ENCODE results near the gene SLC9C2.
"Not testable (repeated sequence)": the region's sequence is repeated elsewhere in the genome, so short reads cannot be mapped to it uniquely, and the experiment has no call there.

The SLC9C2 gene

GRCh38 chr1:173473599-173474011 lies 129.3 kb downstream of the SLC9C2 start:
- no peak for DNase-seq
- in situ Hi-C loops (cut with MboI; ENCODE audit: low pct_unique_long_range_greater_than_20kb, low sequenced_read_pairs), result no loop called here

- DNase-seq, result no peak
- in situ Hi-C loops (cut with MboI; ENCODE audit: low pct_unique_long_range_greater_than_20kb, low sequenced_read_pairs), result no loop called here
These were observed 132.3 kb downstream of the SLC9C2 start for GRCh38 chr1:173470608-173471007.

GRCh38 chr1:173469656-173470055 lies 133.2 kb downstream of the SLC9C2 start:
- DNase-seq, result no peak
- in situ Hi-C loops (cut with MboI; ENCODE audit: low pct_unique_long_range_greater_than_20kb, low sequenced_read_pairs), result no loop called here

- no peak for DNase-seq
- in situ Hi-C loops (cut with MboI; ENCODE audit: low pct_unique_long_range_greater_than_20kb, low sequenced_read_pairs), result no loop called here
These were observed 135.4 kb downstream of the SLC9C2 start for GRCh38 chr1:173467426-173467825.

- in situ Hi-C loops (cut with MboI; ENCODE audit: low pct_unique_long_range_greater_than_20kb, low sequenced_read_pairs); DNase-seq: not testable (repeated sequence)
These were observed 138.7 kb downstream of the SLC9C2 start for GRCh38 chr1:173464185-173464584.

- DNase-seq; in situ Hi-C loops (cut with MboI; ENCODE audit: low pct_unique_long_range_greater_than_20kb, low sequenced_read_pairs): not testable (repeated sequence)
These were observed 140.2 kb downstream of the SLC9C2 start for GRCh38 chr1:173462666-173463065.

- in situ Hi-C loops (cut with MboI; ENCODE audit: low pct_unique_long_range_greater_than_20kb, low sequenced_read_pairs), result no loop called here
These were observed 143.0 kb downstream of the SLC9C2 start for GRCh38 chr1:173459885-173460284.

GRCh38 chr1:173454966-173455524 lies 147.8 kb downstream of the SLC9C2 start:
- no peak for DNase-seq
- in situ Hi-C loops (cut with MboI; ENCODE audit: low pct_unique_long_range_greater_than_20kb, low sequenced_read_pairs), result no loop called here

More at GRCh38 chr1:173459885-173460284, 143.0 kb downstream of the SLC9C2 start:
- DNase-seq, result no peak

- no peak for DNase-seq
- in situ Hi-C loops (cut with MboI; ENCODE audit: low pct_unique_long_range_greater_than_20kb, low sequenced_read_pairs), result no loop called here
These were observed 148.9 kb downstream of the SLC9C2 start for GRCh38 chr1:173453982-173454381.

GRCh38 chr1:173451981-173452380 lies 150.9 kb downstream of the SLC9C2 start:
- DNase-seq, result no peak
- in situ Hi-C loops (cut with MboI; ENCODE audit: low pct_unique_long_range_greater_than_20kb, low sequenced_read_pairs), result no loop called here
